Endothelial cell of umbilical vein (primary cell): ENCODE data around the gene ZDBF2. TPM values are rescaled to one million over a fixed set of nuclear protein-coding genes. Genes with fewer than 3 reads are reported as not detected.

Experiments
- BruUV-seq: library from RNA; stranded (reverse); fragments of 400-500 nt; replicated peaks from 2 replicates; lab custom pipeline; 2021; lab: Mats Ljungman, UMichigan
- CTCF ChIA-PET: fragments of 300-600, 350-600 bp; sonication (Branson Sonifier 250); formaldehyde crosslinking; loops from one replicate; lab custom pipeline; 2021; ENCODE audit warnings: antibody characterized with exemption, inconsistent platforms; lab: Charles Lee
- POLR2A ChIA-PET: fragments of 300-600, 350-600 bp; sonication (Branson Sonifier 250); formaldehyde crosslinking; loops from one replicate; lab custom pipeline; 2021; ENCODE audit warnings: antibody characterized with exemption, inconsistent platforms; lab: Charles Lee
- DNase-seq: peaks from one replicate; pipeline ENCODE4 v3.0.0-alpha.2; 2011; ENCODE audit warnings: low read depth, low spot score
- FAIRE-seq: peaks from 2 replicates; lab custom pipeline; 2011; peaks lifted over from hg19 to GRCh38; lab: Jason Lieb, UNC
- H2AFZ ChIP-seq: 2 replicates; pipeline ENCODE4 v1.6.0; 2012; ENCODE audit warnings: low read depth, low read length, control low read depth, inconsistent platforms
- H3K27ac ChIP-seq: 2 replicates; pipeline ENCODE4 v1.5.1; 2011; ENCODE audit warnings: low read depth, mild to moderate bottlenecking, control low read depth, low read length, moderate library complexity; ENCODE audit not compliant: insufficient read depth
- H3K27me3 ChIP-seq, 2 experiments: 2 replicates each; pipeline versions ENCODE4 v1.6.0 to v1.6.1; 2011; ENCODE audit warnings: low read length in 2 of 2, mixed read lengths in 1 of 2; ENCODE audit not compliant: control insufficient read depth in 2 of 2, insufficient read depth in 2 of 2
- H3K36me3 ChIP-seq, 2 experiments: 2 replicates in 1 of 2; 3 replicates in 1 of 2; pipeline ENCODE4 v1.5.1; 2011; ENCODE audit warnings: low read length in 2 of 2, mild to moderate bottlenecking in 1 of 2, moderate library complexity in 1 of 2; ENCODE audit not compliant: control insufficient read depth in 2 of 2, insufficient read depth in 2 of 2; ENCODE audit errors: extremely low read depth in 1 of 2
- H3K4me1 ChIP-seq: 3 replicates; pipeline ENCODE4 v1.5.1; 2011; ENCODE audit warnings: mild to moderate bottlenecking, low read length; ENCODE audit not compliant: control insufficient read depth, insufficient read depth; ENCODE audit errors: extremely low read depth
- H3K4me2 ChIP-seq: 2 replicates; pipeline ENCODE4 v1.6.1; 2011; ENCODE audit warnings: low read length, control low read depth, mixed read lengths; ENCODE audit not compliant: insufficient read depth
- H3K4me3 ChIP-seq, 3 experiments: fragments of 200-600 bp in 1 of 3; sonication (generic), shearing (Covaris generic) in 1 of 3; replicated peaks in 1 of 3; 2 replicates each; pipeline ENCODE4 v1.5.1; 2011 to 2016; ENCODE audit warnings: control low read depth in 3 of 3, low read length in 3 of 3, mild to moderate bottlenecking in 2 of 3, inconsistent platforms in 1 of 3, low read depth in 1 of 3, moderate library complexity in 1 of 3; ENCODE audit not compliant: insufficient read depth in 1 of 3
- H3K79me2 ChIP-seq: 2 replicates; pipeline ENCODE4 v1.6.0; 2012; ENCODE audit warnings: low read length, inconsistent platforms; ENCODE audit not compliant: control insufficient read depth, insufficient read depth
- H3K9ac ChIP-seq: replicated peaks from 2 replicates; pipeline ENCODE3; 2011; ENCODE audit warnings: low read length, control low read depth; ENCODE audit not compliant: insufficient read depth; ENCODE audit errors: extremely low read depth
- H3K9me1 ChIP-seq: replicated peaks from 3 replicates; pipeline ENCODE4 v1.6.0; 2011; ENCODE audit warnings: mild to moderate bottlenecking, low read length; ENCODE audit not compliant: control insufficient read depth, insufficient read depth; ENCODE audit errors: extremely low read depth
- H3K9me3 ChIP-seq: replicated peaks from 2 replicates; pipeline ENCODE4 v1.5.1; 2012; ENCODE audit warnings: low read length, inconsistent platforms; ENCODE audit not compliant: control insufficient read depth, insufficient read depth
- H4K20me1 ChIP-seq: replicated peaks from 2 replicates; pipeline ENCODE3; 2011; ENCODE audit warnings: mild to moderate bottlenecking, low read length; ENCODE audit not compliant: control insufficient read depth, insufficient read depth; ENCODE audit errors: extremely low read depth
- CTCF ChIP-seq, 2 donors: IDR thresholded peaks; 1 replicate in 1 of 2; 2 replicates in 1 of 2; pipeline ENCODE4 v1.5.1; 2011; ENCODE audit warnings: low read length in 2 of 2, mild to moderate bottlenecking in 2 of 2, moderate library complexity in 2 of 2, control low read depth in 1 of 2, inconsistent platforms in 1 of 2, low read depth in 1 of 2; ENCODE audit not compliant: insufficient read depth in 1 of 2; ENCODE audit errors: extremely low read depth in 1 of 2
- EZH2 ChIP-seq: IDR thresholded peaks from 2 replicates; pipeline ENCODE4 v1.6.1; 2012; ENCODE audit warnings: borderline replicate concordance, low read depth, mild to moderate bottlenecking, moderate library complexity, low read length, inconsistent platforms; ENCODE audit not compliant: severe bottlenecking
- JUN ChIP-seq: IDR thresholded peaks from 2 replicates; pipeline ENCODE4 v1.6.1; 2011; ENCODE audit warnings: borderline replicate concordance, low read depth; ENCODE audit not compliant: insufficient read length, insufficient read depth
- MYC ChIP-seq: IDR thresholded peaks from one replicate; pipeline ENCODE4 v1.6.1; 2011; ENCODE audit warnings: mild to moderate bottlenecking, low read depth, low read length
- POLR2A ChIP-seq: IDR thresholded peaks from 2 replicates; pipeline ENCODE4 v1.6.1; 2012; ENCODE audit warnings: low read depth, mild to moderate bottlenecking, control low read depth, low read length
- dilution Hi-C: fragments of 300-500 bp; cut with MboI; formaldehyde crosslinking; loops from one replicate; pipeline ENCODE4 v1.15.0; 2019; ENCODE audit warnings: low sequenced_read_pairs; ENCODE audit not compliant: extremely low pct_ligation_motif_present
- intact Hi-C: fragments of 100-400 bp; cut with micrococcal nuclease; formaldehyde crosslinking; loops from one replicate; pipeline ENCODE4 v1.10.0; 2022
- polyA plus RNA-seq, 4 experiments: library from polyadenylated mRNA; depleted of rRNA in 3 of 4; stranded (reverse) in 3 of 4; unstranded in 1 of 4; fragments of >200 nt; gene quantifications; 2 replicates each; pipeline versions ENCODE4 v1.2.1 to v1.2.3, GENCODE V29; 2011 to 2012; ENCODE audit warnings: missing spikeins in 1 of 4
- total RNA-seq: library from RNA; stranded (reverse); gene quantifications from 2 replicates; pipeline ENCODE4 v1.2.3, GENCODE V29; 2021
- TF ChIP-seq, protein P1 (sequence below): IDR thresholded peaks from 2 replicates; pipeline ENCODE4 v1.6.1; 2011; ENCODE audit not compliant: insufficient read depth, insufficient read length

The ZDBF2 gene
- total and polyA plus RNA-seq, 2 donors (not counting 3 experiments of a cell fraction or from before 2014, with no cell fraction given) = 1.3 to 9.6 TPM

DNA sequence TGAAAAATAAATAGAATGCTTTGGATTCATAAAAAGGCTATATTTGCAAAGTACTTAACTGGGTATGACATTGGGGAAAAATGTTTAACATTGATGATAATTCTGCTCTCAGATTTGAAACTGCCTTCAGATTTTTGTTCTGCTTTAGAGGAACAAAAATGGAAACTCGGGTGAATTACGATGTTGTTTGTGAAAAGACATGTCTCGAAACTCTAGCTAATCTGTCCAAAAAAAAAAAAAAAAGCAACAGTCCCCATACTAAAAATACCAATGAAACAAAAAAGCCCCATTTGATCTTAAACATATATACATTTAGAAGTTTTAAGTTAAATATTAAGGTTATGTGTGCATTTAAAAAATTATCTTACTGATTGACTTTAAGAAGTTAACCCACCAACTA, 3.0 kb downstream of the ZDBF2 start:
- H3K36me3 ChIP-seq = no peaks in the 10 kb centered on the region
- no TSS peak for BruUV-seq
- no peak overlapping the region for H3K27ac ChIP-seq
- H3K4me3 ChIP-seq = no peak overlapping the region
- CTCF ChIA-PET = interaction anchor here (1.2 kb wide), 1 partner anchor 15 kb away, joined by 3 read pairs; no protein-coding TSS in a partner anchor
- dilution Hi-C loops = no loop called here
- H4K20me1 ChIP-seq = no peaks in the 10 kb centered on the region
- H2AFZ ChIP-seq = no peak overlapping the region
- DNase-seq = no peak
- intact Hi-C loops = loop anchor here (2.0 to 5.0 kb wide), 2 partner anchors 19 to 145 kb away; no protein-coding TSS in a partner anchor
- TF ChIP-seq CTCF (IDR thresholded peaks at IDR 0.05; ENCODE audit: extremely low read depth in 1 of 2, insufficient read depth in 1 of 2, low read depth in 1 of 2, low read length in 2 of 2) (no peak), MYC (no peak), POLR2A (no peak), EZH2 (no peak)
- TF ChIP-seq, protein P1, sequence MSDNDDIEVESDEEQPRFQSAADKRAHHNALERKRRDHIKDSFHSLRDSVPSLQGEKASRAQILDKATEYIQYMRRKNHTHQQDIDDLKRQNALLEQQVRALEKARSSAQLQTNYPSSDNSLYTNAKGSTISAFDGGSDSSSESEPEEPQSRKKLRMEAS = no peak
- H3K9me1 ChIP-seq = no peaks in the 10 kb centered on the region
- H3K4me2 ChIP-seq = no peak overlapping the region
- no peaks in the 10 kb centered on the region for H3K9me3 ChIP-seq
- peaks cover 32 to 65% of the 10 kb centered on the region in 2 experiments for H3K27me3 ChIP-seq
- peaks cover 19% of the 10 kb centered on the region for H3K4me1 ChIP-seq
- POLR2A ChIA-PET = no interaction called here
- no peak overlapping the region for H3K9ac ChIP-seq
- peaks cover 13% of the 10 kb centered on the region for H3K79me2 ChIP-seq
- FAIRE-seq = no peak

- no peaks in the 10 kb centered on the region for H3K4me1 ChIP-seq
- H3K4me3 ChIP-seq = no peak overlapping the region
- H3K9me1 ChIP-seq = no peaks in the 10 kb centered on the region
- TF ChIP-seq, protein P1 = no peak
- TF ChIP-seq EZH2 = no peak
- TF ChIP-seq JUN = no peak
- H2AFZ ChIP-seq = no peak overlapping the region
- intact Hi-C loops (no loop called here), dilution Hi-C loops (no loop called here)
- no TSS peak for BruUV-seq
- ChIA-PET CTCF (no interaction called here), POLR2A (no interaction called here)
- no peaks in the 10 kb centered on the region for H4K20me1 ChIP-seq
- FAIRE-seq (no peak), DNase-seq (no peak)
- no peak overlapping the region for H3K9ac ChIP-seq
- no peaks in the 10 kb centered on the region for H3K9me3 ChIP-seq
- no peaks in the 10 kb centered on the region for H3K79me2 ChIP-seq
- no peak overlapping the region for H3K4me2 ChIP-seq
- H3K36me3 ChIP-seq = peaks cover 0 to 2% of the 10 kb centered on the region in 2 experiments
- H3K27me3 ChIP-seq = peaks cover 6 to 17% of the 10 kb centered on the region in 2 experiments
- no peak overlapping the region for H3K27ac ChIP-seq
These were observed 8.3 kb downstream of the ZDBF2 start for GRCh38 chr2:206282746-206283145.
